ENCODE results near the gene SGMS1. TPM values are rescaled to one million over a fixed set of nuclear protein-coding genes. Genes with fewer than 3 reads are reported as not detected.
A peak's percentile ranks its signal among the peaks of the same experiment; 100 is the strongest.
"Not testable (repeated sequence)": the region's sequence is repeated elsewhere in the genome, so short reads cannot be mapped to it uniquely, and the experiment has no call there.

SGMS1 gene
- total and polyA plus RNA-seq, 5 donors: 12.0 to 26.0 (median 24.5) TPM

DNA sequence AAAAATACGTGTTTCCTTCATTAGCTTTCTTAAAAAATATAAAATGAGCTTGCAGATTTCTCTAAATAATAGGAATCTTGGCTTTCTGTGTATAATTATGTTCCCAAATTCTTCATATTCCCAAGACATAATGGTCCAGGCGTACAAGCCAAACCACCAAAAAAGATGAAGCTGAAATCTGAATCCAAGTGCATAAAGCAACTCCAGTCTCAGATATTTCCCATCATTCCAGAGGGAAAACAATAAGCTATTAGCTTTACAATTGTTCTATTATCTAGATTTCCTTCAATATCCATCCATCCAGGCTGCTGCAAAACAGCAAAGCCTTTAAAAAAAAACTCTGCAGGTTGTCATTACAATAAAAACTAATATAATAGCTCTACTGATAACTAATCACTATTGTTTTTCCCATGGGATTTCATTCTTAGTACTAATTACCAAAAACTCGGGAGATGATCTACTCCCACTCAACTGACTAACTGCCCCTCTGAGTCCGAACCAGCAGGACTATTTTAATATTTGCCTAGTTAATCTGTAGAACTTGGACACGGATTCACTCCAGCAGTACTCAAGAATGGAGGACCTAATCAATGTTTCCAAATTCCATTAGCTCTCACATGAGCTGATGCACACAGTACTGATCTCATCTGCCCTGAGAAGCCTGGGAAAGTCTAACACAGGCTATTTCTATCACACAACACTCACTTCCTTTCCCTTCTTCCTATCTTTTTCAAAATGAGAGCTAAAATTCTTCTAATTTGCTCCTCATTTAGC is 263.5 kb downstream of the SGMS1 start:
- Histone ChIP-seq H3K9me3 (ENCODE audit: control insufficient read depth, low read length) (no peaks in the 10 kb centered on the region), H3K27ac (ENCODE audit: low read length) (peak overlapping the region; percentile 17), H3K4me3 (ENCODE audit: low read length) (no peak overlapping the region), H3K27me3 (ENCODE audit: control insufficient read depth, insufficient read depth) (no peaks in the 10 kb centered on the region), H3K4me1 (ENCODE audit: control insufficient read depth, insufficient read depth, low read length) (peaks cover 2% of the 10 kb centered on the region)
- peak; percentile 45 to 52 for ATAC-seq
- DNase-seq: no peak
- WGBS: 46% methylated on average over 5 of the region's 5 CpGs
- intact Hi-C loops (cut with DNase I): no loop called here

DNA sequence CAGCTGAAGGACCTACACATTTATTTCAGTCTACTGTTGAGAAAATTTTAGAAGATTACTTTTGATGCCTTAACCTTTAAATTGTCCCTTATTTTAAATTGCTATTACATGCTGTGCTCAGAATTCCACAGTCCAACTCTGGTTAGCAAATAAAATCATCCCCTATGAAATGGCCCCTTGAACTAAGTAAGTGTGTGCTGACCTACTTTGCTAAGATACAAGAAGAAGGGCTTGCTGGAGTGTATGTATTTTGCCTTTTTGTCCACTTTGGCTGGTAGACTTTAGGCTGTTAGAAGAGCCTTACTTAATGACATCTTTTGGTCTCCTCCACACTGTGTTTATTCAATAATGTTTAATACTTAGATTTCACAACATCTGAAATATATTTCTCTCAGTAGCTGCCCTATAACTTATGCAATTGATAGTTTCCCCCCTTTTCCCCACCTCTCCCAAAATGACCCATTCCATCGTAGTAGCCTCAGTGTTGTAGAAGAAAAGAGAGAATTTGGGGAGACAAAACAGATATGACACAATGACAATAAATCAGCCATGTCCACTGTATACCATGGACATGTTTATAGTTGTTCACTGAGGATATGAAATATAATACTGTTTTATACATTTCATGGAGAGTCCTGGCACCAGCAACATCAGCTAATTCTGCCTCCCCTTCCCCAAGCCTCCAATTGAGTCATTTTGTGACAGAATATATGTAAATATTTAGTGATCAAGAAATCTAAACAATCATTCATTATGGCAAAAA is 264.6 kb downstream of the SGMS1 start:
- DNase-seq (no peak), ATAC-seq (no peak)
- no peak overlapping the region for H3K27ac ChIP-seq (ENCODE audit: low read length)
- intact Hi-C loops (cut with DNase I): no loop called here
- no peak overlapping the region for H3K4me3 ChIP-seq (ENCODE audit: low read length)
- H3K27me3 ChIP-seq (ENCODE audit: control insufficient read depth, insufficient read depth): no peaks in the 10 kb centered on the region
- H3K4me1 ChIP-seq (ENCODE audit: control insufficient read depth, insufficient read depth, low read length): peaks cover 2% of the 10 kb centered on the region
- WGBS: 90% methylated on average over 1 of the region's 1 CpG
- H3K9me3 ChIP-seq (ENCODE audit: control insufficient read depth, low read length): no peaks in the 10 kb centered on the region

DNA sequence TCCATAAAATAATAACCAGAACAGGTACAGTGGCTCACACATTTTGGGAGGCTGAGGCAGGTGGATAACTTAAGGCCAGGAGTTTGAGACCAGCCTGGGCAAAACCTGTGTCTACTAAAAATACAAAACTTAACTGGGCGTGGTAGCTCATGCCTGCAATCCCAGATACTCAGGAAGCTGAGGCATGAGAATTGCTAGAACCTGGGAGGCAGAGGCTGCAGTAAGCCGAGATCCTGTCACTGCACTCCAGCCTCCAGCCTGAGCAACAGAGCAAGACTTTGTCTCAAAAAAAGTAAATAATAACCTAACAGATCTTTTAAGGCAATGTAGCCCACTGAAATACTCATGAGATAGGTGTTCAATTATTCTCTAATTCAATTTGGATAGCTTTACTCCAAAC is 265.3 kb downstream of the SGMS1 start:
- 91% methylated on average over 2 of the region's 2 CpGs for WGBS
- no peak overlapping the region for H3K4me3 ChIP-seq (ENCODE audit: low read length)
- intact Hi-C loops (cut with DNase I): no loop called here
- DNase-seq: no peak
- no peaks in the 10 kb centered on the region for H3K9me3 ChIP-seq (ENCODE audit: control insufficient read depth, low read length)
- no peak overlapping the region for H3K27ac ChIP-seq (ENCODE audit: low read length)
- no peaks in the 10 kb centered on the region for H3K27me3 ChIP-seq (ENCODE audit: control insufficient read depth, insufficient read depth)
- H3K4me1 ChIP-seq (ENCODE audit: control insufficient read depth, insufficient read depth, low read length): peaks cover 2% of the 10 kb centered on the region
- ATAC-seq: no peak

DNA sequence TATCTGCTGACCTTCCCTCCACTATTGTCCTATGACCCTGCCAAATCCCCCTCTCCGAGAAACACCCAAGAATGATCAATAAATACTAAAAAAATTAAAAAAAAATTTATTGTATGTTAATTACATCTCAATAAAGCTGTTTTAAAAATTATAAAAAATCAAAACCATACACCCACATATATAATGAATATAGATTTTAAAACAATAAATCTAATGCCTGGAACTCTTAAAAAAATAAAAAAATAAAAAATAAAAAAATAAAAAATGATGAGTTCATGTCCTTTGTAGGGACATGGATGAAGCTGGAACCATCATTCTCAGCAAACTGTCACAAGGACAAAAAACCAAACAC is 267.3 kb downstream of the SGMS1 start:
- H3K4me1 ChIP-seq (ENCODE audit: control insufficient read depth, insufficient read depth, low read length); H3K4me3 ChIP-seq (ENCODE audit: low read length); H3K27me3 ChIP-seq (ENCODE audit: control insufficient read depth, insufficient read depth); H3K27ac ChIP-seq (ENCODE audit: low read length); H3K9me3 ChIP-seq (ENCODE audit: control insufficient read depth, low read length); intact Hi-C loops (cut with DNase I); DNase-seq; ATAC-seq: not testable (repeated sequence)
- WGBS: 90% methylated on average over 1 of the region's 1 CpG

DNA sequence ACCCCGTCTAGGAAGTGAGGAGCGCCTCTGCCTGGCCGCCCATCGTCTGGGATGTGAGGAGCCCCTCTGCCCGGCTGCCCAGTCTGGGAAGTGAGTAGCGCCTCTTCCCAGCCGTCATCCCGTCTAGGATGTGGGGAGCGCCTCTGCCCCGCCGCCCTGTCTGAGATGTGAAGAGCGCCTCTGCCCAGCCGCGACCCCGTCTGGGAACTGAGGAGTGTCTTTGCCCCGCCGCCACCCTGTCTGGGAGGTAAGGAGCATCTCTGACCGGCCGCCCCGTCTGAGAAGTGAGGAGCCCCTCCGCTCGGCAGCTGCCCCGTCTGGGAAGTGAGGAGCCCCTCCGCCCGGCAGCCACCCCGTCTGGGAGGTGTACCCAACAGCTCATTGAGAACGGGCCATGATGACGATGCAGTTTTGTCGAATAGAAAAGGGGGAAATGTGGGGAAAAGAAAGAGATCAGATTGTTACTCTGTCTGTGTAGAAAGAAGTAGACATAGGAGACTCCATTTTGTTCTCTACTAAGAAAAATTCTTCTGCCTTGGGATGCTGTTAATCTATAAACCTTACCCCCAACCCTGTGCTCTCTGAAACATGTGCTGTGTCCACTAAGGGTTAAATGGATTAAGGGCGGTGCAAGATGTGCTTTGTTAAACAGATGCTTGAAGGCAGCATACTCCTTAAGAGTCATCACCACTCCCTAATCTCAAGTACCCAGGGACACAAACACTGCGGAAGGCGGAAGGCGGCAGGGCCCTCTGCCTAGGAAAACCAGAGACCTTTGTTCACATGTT is 267.9 kb downstream of the SGMS1 start:
- H3K27ac ChIP-seq (ENCODE audit: low read length); ATAC-seq; H3K27me3 ChIP-seq (ENCODE audit: control insufficient read depth, insufficient read depth); intact Hi-C loops (cut with DNase I); H3K9me3 ChIP-seq (ENCODE audit: control insufficient read depth, low read length); H3K4me1 ChIP-seq (ENCODE audit: control insufficient read depth, insufficient read depth, low read length); H3K4me3 ChIP-seq (ENCODE audit: low read length): not testable (repeated sequence)
- 91% methylated on average over 33 of the region's 33 CpGs for WGBS
- peak in 2 of 3 donors; percentile 38 to 49 for DNase-seq

DNA sequence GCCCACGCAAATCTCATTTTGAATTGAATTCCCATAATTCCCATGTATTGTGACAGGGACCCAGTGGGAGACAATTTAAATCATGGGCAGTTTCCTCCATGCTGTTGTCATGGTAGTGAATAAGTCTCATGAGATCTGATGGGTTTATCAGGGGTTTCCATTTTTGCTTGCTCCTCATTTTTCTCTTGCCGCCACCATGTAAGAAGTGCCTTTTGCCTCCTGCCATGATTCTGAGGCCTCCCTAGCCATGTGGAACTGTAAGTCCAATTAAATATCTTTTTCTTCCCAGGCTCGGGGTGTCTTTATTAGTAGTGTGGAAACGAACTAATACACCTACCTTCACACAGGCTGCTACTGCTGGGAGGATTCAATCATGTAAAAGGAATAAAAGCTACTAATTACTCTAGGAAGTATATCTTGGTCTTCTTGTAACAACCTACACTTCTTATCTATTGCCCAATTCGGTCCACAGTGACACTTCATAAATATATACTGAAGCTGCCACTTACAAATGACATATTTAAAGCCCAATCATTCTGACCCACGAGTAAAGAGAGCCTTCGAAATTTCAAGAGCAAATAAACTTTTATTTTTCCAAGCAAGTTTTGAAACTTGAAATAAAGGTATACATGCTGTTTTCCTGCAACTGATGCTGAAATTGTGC is 272.1 kb downstream of the SGMS1 start:
- 88% methylated on average over 7 of the region's 7 CpGs for WGBS
- intact Hi-C loops (cut with DNase I): no loop called here
- H3K4me1 ChIP-seq (ENCODE audit: control insufficient read depth, insufficient read depth, low read length): peaks cover 5% of the 10 kb centered on the region
- no peak for ATAC-seq
- no peak for DNase-seq
- H3K27ac ChIP-seq (ENCODE audit: low read length): no peak overlapping the region
- no peaks in the 10 kb centered on the region for H3K27me3 ChIP-seq (ENCODE audit: control insufficient read depth, insufficient read depth)
- no peaks in the 10 kb centered on the region for H3K9me3 ChIP-seq (ENCODE audit: control insufficient read depth, low read length)
- H3K4me3 ChIP-seq (ENCODE audit: low read length): no peak overlapping the region

DNA sequence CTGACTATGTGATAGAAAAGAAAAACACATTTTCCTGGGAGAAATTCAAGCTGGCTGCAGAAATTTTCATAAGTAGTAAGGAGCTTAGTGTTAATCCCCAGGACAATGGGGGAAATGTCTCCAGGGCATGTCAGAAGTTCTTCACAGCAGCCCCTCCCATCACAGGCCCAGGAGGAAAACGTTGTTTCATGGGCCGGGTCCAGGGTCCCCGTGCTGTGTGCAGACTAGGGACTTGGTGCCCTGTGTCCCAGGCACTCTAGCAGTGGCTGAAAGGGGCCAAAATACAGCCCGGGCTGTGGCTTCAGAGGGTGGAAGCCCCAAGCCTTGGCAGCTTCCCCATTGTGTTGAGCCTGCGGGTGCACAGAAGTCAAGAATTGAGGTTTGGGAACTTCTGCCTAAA is 273.4 kb downstream of the SGMS1 start:
- Histone ChIP-seq H3K27me3 (ENCODE audit: control insufficient read depth, insufficient read depth) (no peaks in the 10 kb centered on the region), H3K9me3 (ENCODE audit: control insufficient read depth, low read length) (no peaks in the 10 kb centered on the region), H3K4me1 (ENCODE audit: control insufficient read depth, insufficient read depth, low read length) (peaks cover 5% of the 10 kb centered on the region), H3K4me3 (ENCODE audit: low read length) (no peak overlapping the region), H3K27ac (ENCODE audit: low read length) (no peak overlapping the region)
- intact Hi-C loops (cut with DNase I): no loop called here
- ATAC-seq: no peak
- DNase-seq: no peak
- 96% methylated on average over 5 of the region's 5 CpGs for WGBS

DNA sequence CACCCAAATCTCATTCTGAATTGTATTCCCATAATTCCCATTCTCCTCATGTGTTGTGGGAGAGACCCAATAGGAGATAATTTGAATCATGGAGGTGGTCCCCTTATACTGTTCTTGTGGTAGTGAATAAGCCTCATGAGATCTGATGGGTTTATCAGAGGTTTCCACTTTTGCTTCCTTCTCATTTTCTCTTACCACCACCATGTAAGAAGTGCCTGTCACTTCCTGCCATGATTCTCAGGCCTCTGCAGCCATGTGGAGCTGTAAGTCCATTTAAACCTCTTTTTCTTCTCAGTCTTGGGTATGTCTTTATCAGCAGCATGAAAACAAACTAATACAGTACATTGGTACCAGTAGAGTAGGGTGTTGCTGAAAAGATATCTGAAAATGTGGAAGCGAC is 274.2 kb downstream of the SGMS1 start:
- peaks cover 5% of the 10 kb centered on the region for H3K4me1 ChIP-seq (ENCODE audit: control insufficient read depth, insufficient read depth, low read length)
- no peak for DNase-seq
- H3K4me3 ChIP-seq (ENCODE audit: low read length): no peak overlapping the region
- H3K27me3 ChIP-seq (ENCODE audit: control insufficient read depth, insufficient read depth): no peaks in the 10 kb centered on the region
- no peaks in the 10 kb centered on the region for H3K9me3 ChIP-seq (ENCODE audit: control insufficient read depth, low read length)
- no peak for ATAC-seq
- intact Hi-C loops (cut with DNase I): no loop called here
- no peak overlapping the region for H3K27ac ChIP-seq (ENCODE audit: low read length)
- WGBS: 100% methylated on average over 1 of the region's 1 CpG

DNA sequence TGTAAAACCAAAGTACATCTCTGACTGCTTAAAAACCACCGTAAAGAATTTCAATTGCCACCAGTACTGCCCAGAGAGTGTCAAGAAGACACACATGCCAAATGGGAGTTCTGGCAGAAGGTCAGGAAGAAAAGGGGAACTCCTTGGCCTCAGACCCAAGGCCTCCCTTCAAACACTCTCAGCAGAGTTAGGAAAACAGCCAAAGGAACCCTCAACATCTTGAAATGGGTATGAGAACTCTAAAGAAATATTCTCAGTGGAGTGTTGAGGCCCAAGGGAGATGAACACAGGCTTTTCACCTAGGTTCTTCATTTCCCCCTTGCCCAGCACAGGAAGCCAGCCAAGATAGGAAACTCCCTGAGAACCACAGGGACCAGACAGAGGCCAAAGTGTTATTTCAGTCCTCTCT is 276.4 kb downstream of the SGMS1 start:
- Histone ChIP-seq H3K27me3 (ENCODE audit: control insufficient read depth, insufficient read depth) (no peaks in the 10 kb centered on the region), H3K4me3 (ENCODE audit: low read length) (no peak overlapping the region), H3K4me1 (ENCODE audit: control insufficient read depth, insufficient read depth, low read length) (peaks cover 5% of the 10 kb centered on the region), H3K27ac (ENCODE audit: low read length) (no peak overlapping the region), H3K9me3 (ENCODE audit: control insufficient read depth, low read length) (no peaks in the 10 kb centered on the region)
- intact Hi-C loops (cut with DNase I): no loop called here
- 48% methylated on average over 1 of the region's 1 CpG for WGBS
- DNase-seq (no peak), ATAC-seq (no peak)

DNA sequence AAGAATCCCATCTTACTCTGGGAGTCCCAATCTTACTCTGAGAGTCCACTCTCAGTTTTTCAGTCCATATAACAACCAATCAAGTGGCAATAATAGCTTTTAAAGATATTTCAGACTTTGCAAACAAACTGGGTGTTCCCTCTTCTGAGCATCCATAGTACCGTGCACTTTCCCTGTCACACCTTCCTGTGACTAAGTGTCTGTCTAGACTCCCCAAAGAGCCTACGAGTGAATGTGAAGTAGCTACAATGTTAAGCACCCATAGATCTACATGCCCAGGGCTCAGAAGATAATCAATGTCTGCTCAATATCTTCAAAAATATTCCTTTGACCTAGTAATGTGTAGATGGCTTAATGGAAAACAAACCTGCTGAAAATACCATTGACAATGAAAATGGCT is 276.8 kb downstream of the SGMS1 start:
- H3K4me1 ChIP-seq (ENCODE audit: control insufficient read depth, insufficient read depth, low read length): peaks cover 5% of the 10 kb centered on the region
- WGBS: 91% methylated on average over 2 of the region's 2 CpGs
- H3K27ac ChIP-seq (ENCODE audit: low read length): no peak overlapping the region
- intact Hi-C loops (cut with DNase I): no loop called here
- no peak overlapping the region for H3K4me3 ChIP-seq (ENCODE audit: low read length)
- ATAC-seq (no peak), DNase-seq (no peak)
- no peaks in the 10 kb centered on the region for H3K27me3 ChIP-seq (ENCODE audit: control insufficient read depth, insufficient read depth)
- H3K9me3 ChIP-seq (ENCODE audit: control insufficient read depth, low read length): no peaks in the 10 kb centered on the region

All from right cardiac atrium (tissue), 5 donors.